Caco-2 (cell line): ENCODE measurements around the gene NCKAP5. TPM values are rescaled to one million over a fixed set of nuclear protein-coding genes. Genes with fewer than 3 reads are reported as not detected.

Source experiments
- BruUV-seq: library from RNA; stranded (reverse); fragments of 400-500 nt; replicated peaks from 2 replicates; lab custom pipeline; 2021; lab: Mats Ljungman, UMichigan
- CTCF ChIA-PET: fragments of 300-600 bp; sonication (Branson Sonifier 250); formaldehyde crosslinking; loops from one replicate; lab custom pipeline; 2022; ENCODE audit warnings: antibody characterized with exemption; lab: Charles Lee
- POLR2A ChIA-PET: fragments of 300-600 bp; sonication (Branson Sonifier 250); formaldehyde crosslinking; loops from one replicate; lab custom pipeline; 2022; ENCODE audit warnings: antibody characterized with exemption; lab: Charles Lee
- DNase-seq, 2 experiments: peaks; one replicate each; pipeline versions ENCODE4 v3.0.0 to v3.0.0-alpha.2; 2020 to 2022
- H3K27me3 ChIP-seq: replicated peaks from 2 replicates; pipeline ENCODE4 v1.6.0; 2011; ENCODE audit warnings: low read length; ENCODE audit not compliant: control insufficient read depth, insufficient read depth
- H3K36me3 ChIP-seq: 2 replicates; pipeline ENCODE4 v1.5.1; 2011; ENCODE audit warnings: low read length; ENCODE audit not compliant: control insufficient read depth, insufficient read depth
- H3K4me1 ChIP-seq: fragments of 250-450 bp; sonication (Bioruptor Pico); 2 replicates; pipeline ENCODE4 v1.5.1; 2020; ENCODE audit warnings: mild to moderate bottlenecking
- H3K4me3 ChIP-seq: 2 replicates; pipeline ENCODE4 v1.5.1; 2011; ENCODE audit warnings: low read depth, mild to moderate bottlenecking, control low read depth, low read length
- H3K9me3 ChIP-seq: fragments of 250-450 bp; sonication (Bioruptor Pico); 2 replicates; pipeline ENCODE4 v1.5.1; 2020; ENCODE audit warnings: mild to moderate bottlenecking, moderate library complexity
- H3K27ac Mint-ChIP-seq: one replicate; pipeline ENCODE4 v1.8.0; 2022; ENCODE audit warnings: mixed read lengths; ENCODE audit not compliant: unreplicated experiment
- H3K27me3 Mint-ChIP-seq: one replicate; pipeline ENCODE4 v1.8.0; 2022; ENCODE audit warnings: mixed read lengths; ENCODE audit not compliant: insufficient read depth, unreplicated experiment
- H3K36me3 Mint-ChIP-seq: one replicate; pipeline ENCODE4 v1.8.0; 2022; ENCODE audit warnings: mild to moderate bottlenecking, mixed read lengths; ENCODE audit not compliant: insufficient read depth, unreplicated experiment
- H3K4me1 Mint-ChIP-seq: one replicate; pipeline ENCODE4 v1.8.0; 2022; ENCODE audit warnings: low read depth, mixed read lengths; ENCODE audit not compliant: unreplicated experiment
- H3K4me3 Mint-ChIP-seq: one replicate; pipeline ENCODE4 v1.8.0; 2022; ENCODE audit warnings: mild to moderate bottlenecking, moderate library complexity, mixed read lengths; ENCODE audit not compliant: unreplicated experiment
- H3K9me3 Mint-ChIP-seq: one replicate; pipeline ENCODE4 v1.8.0; 2022; ENCODE audit warnings: mixed read lengths; ENCODE audit not compliant: unreplicated experiment
- intact Hi-C: fragments of 100-400 bp; cut with micrococcal nuclease; formaldehyde crosslinking; loops from one replicate; pipeline ENCODE4 v1.10.0; 2022; ENCODE audit not compliant: unreplicated experiment
- total RNA-seq: library from RNA; stranded (reverse); gene quantifications from 2 replicates; pipeline ENCODE4 v1.2.3, GENCODE V29; 2022
- TF ChIP-seq, protein P1 (sequence below), 2 experiments: fragments of 200-600 bp in 1 of 2; IDR thresholded peaks; 1 replicate in 1 of 2; 2 replicates in 1 of 2; pipeline versions ENCODE4 v1.5.1 to v1.8.0; 2011 to 2022; ENCODE audit warnings: antibody characterized with exemption in 1 of 2, control low read depth in 1 of 2, inconsistent platforms in 1 of 2, low read depth in 1 of 2, low read length in 1 of 2, mild to moderate bottlenecking in 1 of 2, moderate library complexity in 1 of 2; ENCODE audit not compliant: insufficient read depth in 1 of 2, severe bottlenecking in 1 of 2, unreplicated experiment in 1 of 2

Gene NCKAP5
- total RNA-seq, 1 experiment from 2014 or later: 3.8 TPM

- Histone ChIP-seq H3K4me1 (peaks cover 24% of the 10 kb centered on the region; the same call in 1 of the 2 replicates), H3K9me3 (no peaks in the 10 kb centered on the region), H3K36me3 (no peaks in the 10 kb centered on the region), H3K27me3 (no peaks in the 10 kb centered on the region), H3K4me3 (no peak overlapping the region)
- no peak overlapping the region for H3K27ac Mint-ChIP-seq
- peaks cover 13% of the 10 kb centered on the region for H3K9me3 Mint-ChIP-seq
- no peaks in the 10 kb centered on the region for H3K27me3 Mint-ChIP-seq
- DNase-seq: no peak
- no peak overlapping the region for H3K4me3 Mint-ChIP-seq
- TF ChIP-seq, protein P1, sequence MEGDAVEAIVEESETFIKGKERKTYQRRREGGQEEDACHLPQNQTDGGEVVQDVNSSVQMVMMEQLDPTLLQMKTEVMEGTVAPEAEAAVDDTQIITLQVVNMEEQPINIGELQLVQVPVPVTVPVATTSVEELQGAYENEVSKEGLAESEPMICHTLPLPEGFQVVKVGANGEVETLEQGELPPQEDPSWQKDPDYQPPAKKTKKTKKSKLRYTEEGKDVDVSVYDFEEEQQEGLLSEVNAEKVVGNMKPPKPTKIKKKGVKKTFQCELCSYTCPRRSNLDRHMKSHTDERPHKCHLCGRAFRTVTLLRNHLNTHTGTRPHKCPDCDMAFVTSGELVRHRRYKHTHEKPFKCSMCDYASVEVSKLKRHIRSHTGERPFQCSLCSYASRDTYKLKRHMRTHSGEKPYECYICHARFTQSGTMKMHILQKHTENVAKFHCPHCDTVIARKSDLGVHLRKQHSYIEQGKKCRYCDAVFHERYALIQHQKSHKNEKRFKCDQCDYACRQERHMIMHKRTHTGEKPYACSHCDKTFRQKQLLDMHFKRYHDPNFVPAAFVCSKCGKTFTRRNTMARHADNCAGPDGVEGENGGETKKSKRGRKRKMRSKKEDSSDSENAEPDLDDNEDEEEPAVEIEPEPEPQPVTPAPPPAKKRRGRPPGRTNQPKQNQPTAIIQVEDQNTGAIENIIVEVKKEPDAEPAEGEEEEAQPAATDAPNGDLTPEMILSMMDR (IDR thresholded peaks at IDR 0.05; ENCODE audit: insufficient read depth in 1 of 2, low read depth in 1 of 2, low read length in 1 of 2, severe bottlenecking in 1 of 2, unreplicated experiment in 1 of 2): no peak
- ChIA-PET CTCF (no interaction called here), POLR2A (no interaction called here)
- intact Hi-C loops: no loop called here
- BruUV-seq: no TSS peak
- peaks cover 7% of the 10 kb centered on the region for H3K36me3 Mint-ChIP-seq
- H3K4me1 Mint-ChIP-seq: peaks cover 32% of the 10 kb centered on the region
These were observed 134.5 kb downstream of the NCKAP5 start for GRCh38 chr2:133433455-133434451.

- POLR2A ChIA-PET: no interaction called here
- no peak for DNase-seq
- peaks cover 13% of the 10 kb centered on the region for H3K9me3 Mint-ChIP-seq
- no peaks in the 10 kb centered on the region for H3K27me3 ChIP-seq
- no peak overlapping the region for H3K4me3 ChIP-seq
- H3K36me3 Mint-ChIP-seq: peaks cover 7% of the 10 kb centered on the region
- intact Hi-C loops: no loop called here
- no TSS peak for BruUV-seq
- no peaks in the 10 kb centered on the region for H3K9me3 ChIP-seq
- no peaks in the 10 kb centered on the region for H3K36me3 ChIP-seq
- H3K4me1 ChIP-seq: peaks cover 24% of the 10 kb centered on the region; the same call in 1 of the 2 replicates
- H3K4me3 Mint-ChIP-seq: no peak overlapping the region
- TF ChIP-seq, protein P1 (IDR thresholded peaks at IDR 0.05; ENCODE audit: insufficient read depth in 1 of 2, low read depth in 1 of 2, low read length in 1 of 2, severe bottlenecking in 1 of 2, unreplicated experiment in 1 of 2): no peak
- CTCF ChIA-PET: no interaction called here
- no peaks in the 10 kb centered on the region for H3K27me3 Mint-ChIP-seq
- no peak overlapping the region for H3K27ac Mint-ChIP-seq
- H3K4me1 Mint-ChIP-seq: peaks cover 32% of the 10 kb centered on the region
These were observed 135.5 kb downstream of the NCKAP5 start for GRCh38 chr2:133432778-133433177.

DNA sequence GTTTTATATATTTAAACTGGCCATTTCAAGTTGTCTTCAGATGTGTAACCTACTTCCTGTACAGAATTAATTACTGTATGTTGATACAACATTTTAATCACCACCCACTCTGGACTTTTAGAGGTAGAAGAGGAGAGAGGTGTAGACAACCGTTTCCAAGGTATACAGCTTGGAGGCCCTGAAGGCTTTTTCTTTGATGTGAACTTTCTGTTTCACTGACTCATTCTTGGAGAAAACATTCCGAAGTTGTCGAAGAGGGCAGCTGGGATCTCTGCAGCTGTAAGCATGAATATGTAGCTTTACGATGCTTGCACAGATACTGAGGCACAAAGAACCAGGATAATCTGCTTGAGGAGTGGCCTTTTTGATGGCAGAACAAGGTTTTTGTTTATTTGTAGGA lies 137.0 kb downstream of the NCKAP5 start:
- intact Hi-C loops: no loop called here
- no peaks in the 10 kb centered on the region for H3K36me3 ChIP-seq
- H3K9me3 ChIP-seq: no peaks in the 10 kb centered on the region
- no peaks in the 10 kb centered on the region for H3K27me3 ChIP-seq
- POLR2A ChIA-PET: no interaction called here
- H3K4me3 ChIP-seq: no peak overlapping the region
- H3K9me3 Mint-ChIP-seq: peaks cover 13% of the 10 kb centered on the region
- peak in 1 of 2 experiments; percentile 26 for DNase-seq
- H3K36me3 Mint-ChIP-seq: peaks cover 7% of the 10 kb centered on the region
- H3K4me3 Mint-ChIP-seq: no peak overlapping the region
- CTCF ChIA-PET: interaction anchor here (0.7 kb wide), 1 partner anchor 130 kb away, joined by 3 read pairs; no protein-coding TSS in a partner anchor
- no TSS peak for BruUV-seq
- H3K4me1 Mint-ChIP-seq: peaks cover 31% of the 10 kb centered on the region
- H3K27ac Mint-ChIP-seq: peak overlapping the region; percentile 17
- TF ChIP-seq, protein P1 (IDR thresholded peaks at IDR 0.05; ENCODE audit: insufficient read depth in 1 of 2, low read depth in 1 of 2, low read length in 1 of 2, severe bottlenecking in 1 of 2, unreplicated experiment in 1 of 2): no peak
- no peaks in the 10 kb centered on the region for H3K27me3 Mint-ChIP-seq
- H3K4me1 ChIP-seq: peaks cover 24% of the 10 kb centered on the region; the same call in 1 of the 2 replicates
